Gastrocnemius medialis (tissue), 4 donors: Measurements from ENCODE around the gene ADAMTS18. TPM values are rescaled to one million over a fixed set of nuclear protein-coding genes. Genes with fewer than 3 reads are reported as not detected.

Source experiments
- ATAC-seq, 2 donors: fragments of 150-250 bp; one replicate each; pipeline ENCODE4 v1.9.1; 2016
- DNase-seq, 2 donors: peaks; one replicate each; pipeline ENCODE4 v3.0.0-alpha.2; 2019
- H3K27ac ChIP-seq, 4 donors: fragments of 200-600 bp; sonication (generic); 1 replicate in 1 of 4; 2 replicates in 3 of 4; pipeline ENCODE4 v1.5.1; 2016 to 2018; ENCODE audit warnings: mild to moderate bottlenecking in 2 of 4, moderate library complexity in 1 of 4
- H3K27me3 ChIP-seq, 3 donors: fragments of 200-600 bp; sonication (generic) in 2 of 3; 1 replicate in 1 of 3; 2 replicates in 2 of 3; pipeline versions ENCODE4 v1.5.1 to v1.6.0; 2016 to 2019; ENCODE audit warnings: mild to moderate bottlenecking in 1 of 3, moderate library complexity in 1 of 3
- H3K36me3 ChIP-seq, 2 donors: fragments of 200-600 bp; sonication (generic) in 1 of 2; one replicate each; pipeline ENCODE4 v1.5.1; 2017 to 2018
- H3K4me1 ChIP-seq, 2 donors: fragments of 200-600 bp; sonication (generic) in 1 of 2; one replicate each; pipeline ENCODE4 v1.5.1; 2016 to 2017; ENCODE audit warnings: mild to moderate bottlenecking in 2 of 2
- H3K4me3 ChIP-seq, 4 donors: fragments of 200-600 bp; sonication (generic) in 3 of 4; 1 replicate in 1 of 4; 2 replicates in 3 of 4; pipeline ENCODE4 v1.5.1; 2016 to 2019; ENCODE audit warnings: mild to moderate bottlenecking in 2 of 4
- H3K9me3 ChIP-seq, 3 donors: fragments of 200-600 bp; sonication (generic) in 2 of 3; 1 replicate in 1 of 3; 2 replicates in 2 of 3; pipeline ENCODE4 v1.5.1; 2016 to 2019
- POLR2A ChIP-seq, 2 donors: fragments of 450-650 bp; IDR thresholded peaks; one replicate each; pipeline ENCODE4 v1.6.1; 2017; ENCODE audit warnings: antibody characterized with exemption in 2 of 2, mild to moderate bottlenecking in 2 of 2, moderate library complexity in 2 of 2
- in situ Hi-C, 4 donors: fragments of 200-750 bp; cut with MboI; loops; one replicate each; pipeline versions ENCODE4 v1.15.0 to v1.8.0; 2017; ENCODE audit warnings: low sequenced_read_pairs in 4 of 4
- intact Hi-C: fragments of 100-400 bp; cut with DNase I; formaldehyde crosslinking; loops from one replicate; pipeline ENCODE4 v1.15.1; 2023; ENCODE audit warnings: low total_unique reads
- total RNA-seq, 4 donors: library from RNA; depleted of rRNA; stranded (reverse); fragments of >200 nt; gene quantifications; one replicate each; pipeline versions ENCODE4 v1.1.0 to v1.2.3, GENCODE V29; 2016
- TF ChIP-seq, protein P1 (sequence below), 5 experiments: fragments of 450-650 bp in 3 of 5; fragments of 200-600 bp in 2 of 5; sonication (generic) in 2 of 5; IDR thresholded peaks in 4 of 5; conservative IDR thresholded peaks in 1 of 5; 1 replicate in 4 of 5; 2 replicates in 1 of 5; pipeline ENCODE4 v1.5.1; 2016 to 2019; ENCODE audit warnings: antibody characterized with exemption in 5 of 5, mild to moderate bottlenecking in 3 of 5, moderate library complexity in 3 of 5

The ADAMTS18 gene
- total RNA-seq, 4 donors from 2014 or later, result 0.82 TPM; not detected in 3

- intact Hi-C loops, result no loop called here
Measured at GRCh38 chr16:77459534-77460254, 24.9 kb upstream of the ADAMTS18 start.

GRCh38 chr16:77457046-77457445 lies 22.2 kb upstream of the ADAMTS18 start:
- Histone ChIP-seq H3K4me3 (no peak overlapping the region), H3K27me3 (no peaks in the 10 kb centered on the region), H3K27ac (no peak overlapping the region), H3K36me3 (no peaks in the 10 kb centered on the region), H3K9me3 (no peaks in the 10 kb centered on the region), H3K4me1 (no peaks in the 10 kb centered on the region)
- in situ Hi-C loops, result no loop called here
- ATAC-seq, result no peak
- intact Hi-C loops, result no loop called here
- DNase-seq, result no peak
- no peak for TF ChIP-seq POLR2A (IDR thresholded peaks at IDR 0.05)
- TF ChIP-seq, protein P1, sequence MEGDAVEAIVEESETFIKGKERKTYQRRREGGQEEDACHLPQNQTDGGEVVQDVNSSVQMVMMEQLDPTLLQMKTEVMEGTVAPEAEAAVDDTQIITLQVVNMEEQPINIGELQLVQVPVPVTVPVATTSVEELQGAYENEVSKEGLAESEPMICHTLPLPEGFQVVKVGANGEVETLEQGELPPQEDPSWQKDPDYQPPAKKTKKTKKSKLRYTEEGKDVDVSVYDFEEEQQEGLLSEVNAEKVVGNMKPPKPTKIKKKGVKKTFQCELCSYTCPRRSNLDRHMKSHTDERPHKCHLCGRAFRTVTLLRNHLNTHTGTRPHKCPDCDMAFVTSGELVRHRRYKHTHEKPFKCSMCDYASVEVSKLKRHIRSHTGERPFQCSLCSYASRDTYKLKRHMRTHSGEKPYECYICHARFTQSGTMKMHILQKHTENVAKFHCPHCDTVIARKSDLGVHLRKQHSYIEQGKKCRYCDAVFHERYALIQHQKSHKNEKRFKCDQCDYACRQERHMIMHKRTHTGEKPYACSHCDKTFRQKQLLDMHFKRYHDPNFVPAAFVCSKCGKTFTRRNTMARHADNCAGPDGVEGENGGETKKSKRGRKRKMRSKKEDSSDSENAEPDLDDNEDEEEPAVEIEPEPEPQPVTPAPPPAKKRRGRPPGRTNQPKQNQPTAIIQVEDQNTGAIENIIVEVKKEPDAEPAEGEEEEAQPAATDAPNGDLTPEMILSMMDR (IDR thresholded peaks at IDR 0.05 in 4 of 5, conservative IDR thresholded peaks at IDR 0.05 in 1 of 5), result no peak

More at GRCh38 chr16:77459534-77460254, 24.9 kb upstream of the ADAMTS18 start:
- ATAC-seq (no peak), DNase-seq (no peak)
- in situ Hi-C loops, result no loop called here
- TF ChIP-seq, protein P1 (IDR thresholded peaks at IDR 0.05 in 4 of 5, conservative IDR thresholded peaks at IDR 0.05 in 1 of 5), result no peak
- TF ChIP-seq POLR2A (IDR thresholded peaks at IDR 0.05), result no peak
- Histone ChIP-seq H3K27me3 (no peaks in the 10 kb centered on the region), H3K9me3 (no peaks in the 10 kb centered on the region), H3K27ac (no peak overlapping the region), H3K4me3 (no peak overlapping the region), H3K4me1 (no peaks in the 10 kb centered on the region), H3K36me3 (no peaks in the 10 kb centered on the region)

DNA sequence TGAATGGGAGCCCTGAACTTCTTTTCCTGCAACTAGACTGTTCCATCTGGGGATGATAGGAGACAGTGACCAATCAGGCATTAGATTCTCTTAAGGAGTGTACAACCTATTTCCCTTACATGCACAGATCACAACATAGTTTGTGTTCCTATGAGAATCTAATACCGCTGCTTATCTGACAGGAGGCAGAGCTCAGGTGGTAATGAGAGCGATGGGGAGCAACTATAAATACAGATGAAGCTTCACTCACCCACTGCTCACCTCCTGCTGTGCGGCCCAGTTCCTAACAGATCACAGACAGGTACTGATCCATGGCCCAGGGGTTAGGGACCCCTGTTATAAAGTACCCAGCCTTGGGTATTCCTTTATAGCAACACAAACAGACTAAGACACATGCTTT lies 17.4 kb upstream of the ADAMTS18 start:
- H3K36me3 ChIP-seq, result no peaks in the 10 kb centered on the region
- no peak for ATAC-seq
- DNase-seq, result no peak
- in situ Hi-C loops (no loop called here), intact Hi-C loops (no loop called here)
- H3K4me1 ChIP-seq, result no peaks in the 10 kb centered on the region
- H3K4me3 ChIP-seq, result no peak overlapping the region
- no peaks in the 10 kb centered on the region for H3K27me3 ChIP-seq
- no peaks in the 10 kb centered on the region for H3K9me3 ChIP-seq
- no peak overlapping the region for H3K27ac ChIP-seq
- no peak for TF ChIP-seq POLR2A (IDR thresholded peaks at IDR 0.05)
- TF ChIP-seq, protein P1 (IDR thresholded peaks at IDR 0.05 in 4 of 5, conservative IDR thresholded peaks at IDR 0.05 in 1 of 5), result no peak

DNA sequence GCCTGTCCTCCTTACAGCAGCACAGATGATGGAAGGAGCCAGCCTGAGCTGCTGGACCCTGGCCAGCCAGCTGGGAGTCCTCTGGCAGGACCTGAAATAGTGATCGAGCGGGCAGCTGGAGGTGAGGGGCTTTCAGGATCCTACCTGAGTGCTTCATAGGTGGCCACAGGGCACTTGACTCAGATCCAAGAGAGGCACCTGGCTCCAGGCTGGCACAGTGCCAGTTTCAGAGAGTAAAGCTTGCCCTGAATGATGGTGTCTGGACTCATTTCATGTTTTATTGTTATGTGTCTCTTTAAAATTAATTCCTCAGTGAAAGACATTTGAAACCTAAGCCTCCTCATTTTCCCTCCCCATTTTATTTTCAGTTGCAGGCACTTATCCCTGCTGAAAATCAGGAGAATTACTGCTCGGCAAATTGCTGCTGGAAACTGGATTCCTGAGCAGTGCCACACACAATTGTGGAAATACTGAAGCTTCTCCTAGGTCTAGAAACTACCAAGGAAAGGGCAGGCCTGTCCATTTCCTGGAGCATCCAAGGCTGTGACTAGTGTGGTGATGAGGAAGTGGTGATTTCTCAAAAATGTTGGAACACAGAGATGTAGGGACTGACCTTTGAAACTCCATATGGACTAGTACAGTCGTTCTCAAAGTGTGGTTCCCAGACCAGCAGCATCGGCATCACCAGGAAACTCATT lies 16.1 kb upstream of the ADAMTS18 start:
- no peaks in the 10 kb centered on the region for H3K27me3 ChIP-seq
- intact Hi-C loops, result no loop called here
- DNase-seq (peak in 1 of 2 donors; percentile 9), ATAC-seq (no peak)
- no peaks in the 10 kb centered on the region for H3K4me1 ChIP-seq
- no peaks in the 10 kb centered on the region for H3K9me3 ChIP-seq
- in situ Hi-C loops, result no loop called here
- TF ChIP-seq, protein P1 (IDR thresholded peaks at IDR 0.05 in 4 of 5, conservative IDR thresholded peaks at IDR 0.05 in 1 of 5), result no peak
- TF ChIP-seq POLR2A (IDR thresholded peaks at IDR 0.05), result no peak
- H3K27ac ChIP-seq, result no peak overlapping the region
- no peak overlapping the region for H3K4me3 ChIP-seq
- no peaks in the 10 kb centered on the region for H3K36me3 ChIP-seq
